Suprapubic skin (tissue), 4 donors: ENCODE measurements around the gene SCN1B. TPM values are rescaled to one million over a fixed set of nuclear protein-coding genes. Genes with fewer than 3 reads are reported as not detected.

Source experiments
- DNase-seq, 2 donors: peaks; one replicate each; pipeline ENCODE4 v3.0.0-alpha.2; 2019; ENCODE audit warnings: low spot score in 2 of 2
- H3K27ac ChIP-seq: fragments of 200-600 bp; sonication (generic); one replicate; pipeline ENCODE4 v1.5.1; 2019
- H3K27me3 ChIP-seq: fragments of 200-600 bp; sonication (generic); one replicate; pipeline ENCODE4 v1.5.1; 2019
- H3K36me3 ChIP-seq: fragments of 200-600 bp; sonication (generic); one replicate; pipeline ENCODE4 v1.5.1; 2019
- H3K4me1 ChIP-seq: fragments of 200-600 bp; sonication (generic); one replicate; pipeline ENCODE4 v1.5.1; 2019
- H3K4me3 ChIP-seq: fragments of 200-600 bp; sonication (generic); one replicate; pipeline ENCODE4 v1.5.1; 2019; ENCODE audit warnings: mild to moderate bottlenecking
- H3K9me3 ChIP-seq: fragments of 200-600 bp; sonication (generic); one replicate; pipeline ENCODE4 v1.5.1; 2019
- EP300 ChIP-seq: sonication (generic); formaldehyde crosslinking; IDR thresholded peaks from one replicate; pipeline ENCODE4 v1.6.1; 2017; ENCODE audit warnings: antibody characterized with exemption
- POLR2A ChIP-seq, 2 donors: fragments of 450-650 bp; IDR thresholded peaks; one replicate each; pipeline ENCODE4 v1.6.1; 2017; ENCODE audit warnings: antibody characterized with exemption in 2 of 2, mild to moderate bottlenecking in 2 of 2, moderate library complexity in 2 of 2
- POLR2AphosphoS5 ChIP-seq, 3 donors: sonication (generic); formaldehyde crosslinking; IDR thresholded peaks; one replicate each; pipeline ENCODE4 v1.6.1; 2017; ENCODE audit warnings: antibody characterized with exemption in 3 of 3
- WGBS: methylation state at CpG from one replicate; pipeline ENCODE4 v1.1.5; 2018; 5-methylcytosine and 5-hydroxymethylcytosine counted together
- total RNA-seq, 4 donors: library from RNA; depleted of rRNA; stranded (reverse); fragments of >200 nt; gene quantifications; one replicate each; pipeline ENCODE4 v1.1.0, GENCODE V29; 2016
- TF ChIP-seq, protein P1 (sequence below), 2 donors: fragments of 200-600 bp in 1 of 2; fragments of 450-650 bp in 1 of 2; sonication (generic) in 1 of 2; IDR thresholded peaks; one replicate each; pipeline ENCODE4 v1.5.1; 2016 to 2019; ENCODE audit warnings: antibody characterized with exemption in 2 of 2, mild to moderate bottlenecking in 1 of 2, moderate library complexity in 1 of 2

Gene SCN1B
- total RNA-seq, 4 donors from 2014 or later = 1.4 to 4.3 (median 2.9) TPM

DNA sequence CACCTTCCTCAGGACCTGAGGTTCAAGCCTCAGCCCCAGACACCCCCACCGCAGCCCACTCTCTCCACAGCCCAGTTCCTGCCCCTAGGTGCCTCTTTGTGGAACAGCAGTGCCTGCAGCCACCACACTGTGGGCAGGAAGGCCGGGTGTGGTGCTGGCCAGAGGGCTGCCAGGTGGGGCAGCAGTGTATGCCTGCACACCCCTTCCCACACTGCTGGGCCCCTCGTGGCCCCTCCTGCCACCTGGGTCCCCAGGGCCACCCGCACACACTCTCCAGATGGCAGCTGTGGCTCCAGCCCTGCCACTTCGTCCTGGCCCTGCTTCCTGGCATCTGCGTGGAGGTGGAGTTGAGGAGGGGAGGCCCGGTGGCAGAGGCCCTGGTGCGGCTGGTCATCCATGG lies 46.4 kb downstream of the SCN1B start:
- Histone ChIP-seq H3K4me1 (no peaks in the 10 kb centered on the region), H3K27ac (no peak overlapping the region), H3K36me3 (no peaks in the 10 kb centered on the region), H3K27me3 (no peaks in the 10 kb centered on the region), H3K9me3 (no peaks in the 10 kb centered on the region), H3K4me3 (no peak overlapping the region)
- TF ChIP-seq EP300 (no peak), POLR2A (IDR thresholded peaks at IDR 0.05) (no peak), POLR2AphosphoS5 (IDR thresholded peaks at IDR 0.05) (no peak)
- TF ChIP-seq, protein P1, sequence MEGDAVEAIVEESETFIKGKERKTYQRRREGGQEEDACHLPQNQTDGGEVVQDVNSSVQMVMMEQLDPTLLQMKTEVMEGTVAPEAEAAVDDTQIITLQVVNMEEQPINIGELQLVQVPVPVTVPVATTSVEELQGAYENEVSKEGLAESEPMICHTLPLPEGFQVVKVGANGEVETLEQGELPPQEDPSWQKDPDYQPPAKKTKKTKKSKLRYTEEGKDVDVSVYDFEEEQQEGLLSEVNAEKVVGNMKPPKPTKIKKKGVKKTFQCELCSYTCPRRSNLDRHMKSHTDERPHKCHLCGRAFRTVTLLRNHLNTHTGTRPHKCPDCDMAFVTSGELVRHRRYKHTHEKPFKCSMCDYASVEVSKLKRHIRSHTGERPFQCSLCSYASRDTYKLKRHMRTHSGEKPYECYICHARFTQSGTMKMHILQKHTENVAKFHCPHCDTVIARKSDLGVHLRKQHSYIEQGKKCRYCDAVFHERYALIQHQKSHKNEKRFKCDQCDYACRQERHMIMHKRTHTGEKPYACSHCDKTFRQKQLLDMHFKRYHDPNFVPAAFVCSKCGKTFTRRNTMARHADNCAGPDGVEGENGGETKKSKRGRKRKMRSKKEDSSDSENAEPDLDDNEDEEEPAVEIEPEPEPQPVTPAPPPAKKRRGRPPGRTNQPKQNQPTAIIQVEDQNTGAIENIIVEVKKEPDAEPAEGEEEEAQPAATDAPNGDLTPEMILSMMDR (IDR thresholded peaks at IDR 0.05) = no peak
- WGBS = 69% methylated on average over 7 of the region's 8 CpGs
- DNase-seq = no peak

DNA sequence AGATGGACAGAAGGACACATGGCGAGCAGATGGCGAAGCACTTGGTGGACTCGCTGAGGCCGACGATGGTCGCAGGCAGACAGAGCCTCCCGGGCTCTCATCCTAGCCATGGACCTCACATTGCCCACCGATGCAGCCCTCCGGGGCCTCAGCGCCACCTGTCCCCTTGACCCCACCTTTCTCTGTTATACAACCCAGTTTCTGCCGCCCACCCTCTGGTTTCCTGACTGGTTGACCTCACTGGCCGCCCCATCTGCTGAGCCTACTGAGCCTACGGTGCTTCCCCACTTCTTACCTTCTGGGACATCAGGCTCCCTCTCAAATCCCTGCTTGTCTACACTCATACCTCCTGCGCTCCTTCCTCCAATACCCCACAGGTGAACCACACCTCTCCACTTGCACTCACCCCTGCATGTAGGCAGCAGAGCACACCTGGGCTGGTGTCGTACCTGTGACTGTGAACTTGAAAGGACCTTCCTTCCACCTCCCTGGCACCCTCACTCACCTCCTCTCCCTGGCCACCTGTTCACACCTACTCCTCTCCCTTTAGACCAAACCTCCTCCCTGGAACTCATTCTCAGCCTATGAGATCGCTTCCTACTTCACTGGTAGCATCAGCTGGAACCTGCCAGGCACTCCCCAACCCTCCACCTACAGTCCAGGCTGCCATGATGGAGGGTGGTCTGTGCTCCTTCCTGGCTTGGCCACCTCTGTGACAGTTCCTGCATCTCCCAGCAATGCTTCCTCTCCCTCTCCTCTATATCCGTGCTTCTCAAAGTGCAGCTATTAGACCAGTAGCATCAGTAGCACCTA lies 47.3 kb downstream of the SCN1B start:
- H3K27me3 ChIP-seq = no peaks in the 10 kb centered on the region
- no peaks in the 10 kb centered on the region for H3K4me1 ChIP-seq
- WGBS = 77% methylated on average over 17 of the region's 17 CpGs
- H3K36me3 ChIP-seq = no peaks in the 10 kb centered on the region
- H3K9me3 ChIP-seq = no peaks in the 10 kb centered on the region
- no peak for DNase-seq
- TF ChIP-seq POLR2A (IDR thresholded peaks at IDR 0.05) = no peak
- no peak for TF ChIP-seq POLR2AphosphoS5 (IDR thresholded peaks at IDR 0.05)
- TF ChIP-seq, protein P1 (IDR thresholded peaks at IDR 0.05) = no peak
- TF ChIP-seq EP300 = no peak
- no peak overlapping the region for H3K27ac ChIP-seq
- no peak overlapping the region for H3K4me3 ChIP-seq

DNA sequence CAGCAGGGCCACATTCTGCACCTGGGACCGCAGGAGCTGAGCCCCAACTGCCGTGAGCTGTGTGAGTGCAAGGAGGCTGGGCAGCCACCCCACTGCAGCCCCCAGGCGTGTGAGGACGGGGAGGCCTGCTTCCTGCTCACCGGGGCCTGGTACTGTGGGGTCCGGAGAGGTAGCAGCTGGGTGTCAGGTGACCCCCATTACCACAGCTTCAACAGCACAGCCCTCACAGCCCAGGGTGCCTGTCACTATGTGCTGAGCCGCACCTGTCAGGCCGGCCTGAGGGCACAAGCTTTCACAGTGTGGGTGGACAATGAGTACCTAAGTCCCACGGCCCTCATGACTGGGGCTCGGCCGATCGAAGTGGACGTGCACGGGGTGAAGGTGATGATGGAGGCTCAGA lies 49.6 kb downstream of the SCN1B start:
- H3K4me3 ChIP-seq = no peak overlapping the region
- no peaks in the 10 kb centered on the region for H3K27me3 ChIP-seq
- TF ChIP-seq EP300 (no peak), POLR2AphosphoS5 (IDR thresholded peaks at IDR 0.05) (no peak), POLR2A (IDR thresholded peaks at IDR 0.05) (no peak)
- TF ChIP-seq, protein P1 (IDR thresholded peaks at IDR 0.05) = no peak
- DNase-seq = no peak
- no peak overlapping the region for H3K27ac ChIP-seq
- no peaks in the 10 kb centered on the region for H3K4me1 ChIP-seq
- WGBS = 89% methylated on average over 10 of the region's 14 CpGs
- H3K9me3 ChIP-seq = no peaks in the 10 kb centered on the region
- no peaks in the 10 kb centered on the region for H3K36me3 ChIP-seq

DNA sequence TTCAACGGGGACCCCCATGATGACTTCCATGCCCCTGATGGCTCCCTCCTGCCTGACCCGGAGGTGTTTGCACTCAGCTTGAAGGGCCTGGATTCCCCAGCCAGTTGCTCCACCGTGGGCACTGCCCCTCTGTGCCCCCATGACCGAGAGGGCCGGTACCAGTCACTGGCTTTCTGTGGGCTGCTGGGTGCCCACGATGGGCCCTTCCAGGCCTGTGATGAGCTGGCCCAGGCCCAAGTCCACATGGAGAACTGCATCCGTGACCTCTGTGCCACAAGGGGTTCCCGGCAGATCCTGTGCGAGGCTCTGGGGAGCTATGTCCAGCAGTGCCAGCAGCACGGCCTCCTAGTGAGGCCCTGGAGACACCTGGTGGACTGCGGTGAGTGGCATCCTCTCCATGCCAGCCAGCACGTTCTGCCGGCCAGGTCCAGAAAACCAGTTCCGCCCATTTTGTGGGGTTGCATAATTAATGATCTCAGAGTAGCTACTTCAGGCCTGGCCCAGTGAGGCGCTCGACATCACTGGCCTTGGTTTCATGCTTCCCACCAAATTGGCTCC lies 50.4 kb downstream of the SCN1B start:
- WGBS = 81% methylated on average over 4 of the region's 16 CpGs
- Histone ChIP-seq H3K36me3 (no peaks in the 10 kb centered on the region), H3K27ac (no peak overlapping the region), H3K9me3 (no peaks in the 10 kb centered on the region), H3K4me3 (no peak overlapping the region), H3K27me3 (no peaks in the 10 kb centered on the region), H3K4me1 (no peaks in the 10 kb centered on the region)
- TF ChIP-seq, protein P1 (IDR thresholded peaks at IDR 0.05) = no peak
- TF ChIP-seq POLR2AphosphoS5 (IDR thresholded peaks at IDR 0.05) = no peak
- TF ChIP-seq POLR2A (IDR thresholded peaks at IDR 0.05) = no peak
- no peak for TF ChIP-seq EP300
- DNase-seq = no peak

DNA sequence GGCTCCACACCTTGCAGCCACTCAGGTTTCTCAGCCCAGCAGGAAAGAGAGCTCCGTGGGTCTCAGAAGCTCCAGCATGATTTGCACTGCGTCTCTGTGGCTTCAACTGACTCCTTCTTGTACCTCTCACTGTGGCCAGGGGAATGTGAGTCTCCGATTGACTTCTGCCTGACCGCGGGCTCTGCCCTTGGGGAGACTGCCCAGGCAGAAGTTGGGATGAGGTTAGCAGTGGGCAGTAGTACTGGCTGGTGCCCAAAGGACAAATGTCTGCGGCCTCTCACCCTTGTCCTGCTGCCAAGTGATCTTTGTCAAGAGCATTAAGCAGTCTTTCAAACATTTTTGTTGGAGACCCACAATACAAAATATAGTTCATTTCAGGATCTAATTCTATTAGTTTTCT lies 50.9 kb downstream of the SCN1B start:
- no peaks in the 10 kb centered on the region for H3K9me3 ChIP-seq
- 74% methylated on average over 6 of the region's 6 CpGs for WGBS
- no peak overlapping the region for H3K4me3 ChIP-seq
- DNase-seq = no peak
- no peaks in the 10 kb centered on the region for H3K27me3 ChIP-seq
- H3K4me1 ChIP-seq = no peaks in the 10 kb centered on the region
- H3K36me3 ChIP-seq = no peaks in the 10 kb centered on the region
- H3K27ac ChIP-seq = no peak overlapping the region
- TF ChIP-seq POLR2AphosphoS5 (IDR thresholded peaks at IDR 0.05) (no peak), EP300 (no peak), POLR2A (IDR thresholded peaks at IDR 0.05) (no peak)
